ENCODE data around the gene ATP6V0A1.

DNA sequence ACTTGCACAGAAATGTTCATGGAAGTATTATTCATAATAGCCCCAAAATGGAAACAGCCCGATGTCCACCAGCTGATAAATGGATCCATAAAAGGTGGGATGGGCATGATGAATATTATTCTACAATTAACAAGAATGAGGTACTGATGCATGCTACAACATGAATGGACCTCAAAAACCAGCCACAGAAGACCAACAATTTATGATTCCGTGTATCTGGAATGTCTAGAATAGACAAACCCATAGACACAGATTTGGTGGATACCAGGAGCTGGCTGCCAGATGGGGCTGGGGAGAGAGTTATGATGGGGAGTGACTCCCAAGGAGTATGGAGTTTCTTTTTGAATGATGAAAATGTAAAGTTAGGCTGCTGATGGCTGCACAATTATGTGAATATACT is 66.5 kb downstream of the ATP6V0A1 start:
- TF ChIP-seq, protein P1, sequence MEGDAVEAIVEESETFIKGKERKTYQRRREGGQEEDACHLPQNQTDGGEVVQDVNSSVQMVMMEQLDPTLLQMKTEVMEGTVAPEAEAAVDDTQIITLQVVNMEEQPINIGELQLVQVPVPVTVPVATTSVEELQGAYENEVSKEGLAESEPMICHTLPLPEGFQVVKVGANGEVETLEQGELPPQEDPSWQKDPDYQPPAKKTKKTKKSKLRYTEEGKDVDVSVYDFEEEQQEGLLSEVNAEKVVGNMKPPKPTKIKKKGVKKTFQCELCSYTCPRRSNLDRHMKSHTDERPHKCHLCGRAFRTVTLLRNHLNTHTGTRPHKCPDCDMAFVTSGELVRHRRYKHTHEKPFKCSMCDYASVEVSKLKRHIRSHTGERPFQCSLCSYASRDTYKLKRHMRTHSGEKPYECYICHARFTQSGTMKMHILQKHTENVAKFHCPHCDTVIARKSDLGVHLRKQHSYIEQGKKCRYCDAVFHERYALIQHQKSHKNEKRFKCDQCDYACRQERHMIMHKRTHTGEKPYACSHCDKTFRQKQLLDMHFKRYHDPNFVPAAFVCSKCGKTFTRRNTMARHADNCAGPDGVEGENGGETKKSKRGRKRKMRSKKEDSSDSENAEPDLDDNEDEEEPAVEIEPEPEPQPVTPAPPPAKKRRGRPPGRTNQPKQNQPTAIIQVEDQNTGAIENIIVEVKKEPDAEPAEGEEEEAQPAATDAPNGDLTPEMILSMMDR (IDR thresholded peaks at IDR 0.05; ENCODE audit: extremely low read depth in 1 of 2, insufficient read depth in 1 of 2, low read depth in 1 of 2, low read length in 2 of 2): no peak
- TF ChIP-seq POLR2A (IDR thresholded peaks at IDR 0.05; ENCODE audit: low read depth, low read length) (no peak), EZH2 (IDR thresholded peaks at IDR 0.05; ENCODE audit: borderline replicate concordance, low read depth, low read length, severe bottlenecking) (no peak)

Measured in endothelial cell of umbilical vein (primary cell).